ENCODE measurements around the gene DOCK2.

Gene DOCK2

GRCh38 chr5:169697511-169697890 lies 60.4 kb downstream of the DOCK2 start:
- H2AFZ ChIP-seq (ENCODE audit: low read depth, low read length, severe bottlenecking) = no peak overlapping the region
- no peaks in the 10 kb centered on the region for H3K9me3 ChIP-seq (ENCODE audit: insufficient read depth, low read length)
- no peak for TF ChIP-seq EZH2phosphoT487 (conservative IDR thresholded peaks at IDR 0.05; ENCODE audit: low read length)
- TF ChIP-seq CTCF (IDR thresholded peaks at IDR 0.05; ENCODE audit: insufficient read depth, low read length, poor library complexity, severe bottlenecking) = no peak
- H3K4me2 ChIP-seq (ENCODE audit: low read depth, low read length, poor library complexity, severe bottlenecking) = no peak overlapping the region
- H3K27ac ChIP-seq (ENCODE audit: low read depth, low read length) = no peak overlapping the region
- no peak overlapping the region for H3K4me3 ChIP-seq (ENCODE audit: insufficient read depth, low read length, poor library complexity, severe bottlenecking)
- no peaks in the 10 kb centered on the region for H3F3A ChIP-seq (ENCODE audit: insufficient read depth)
- H3K36me3 ChIP-seq (ENCODE audit: low read length) = peaks cover 25% of the 10 kb centered on the region
- H4K20me1 ChIP-seq (ENCODE audit: low read depth, low read length) = no peaks in the 10 kb centered on the region
- no peaks in the 10 kb centered on the region for H3K79me2 ChIP-seq (ENCODE audit: insufficient read depth, low read length)
- H3K27me3 ChIP-seq (ENCODE audit: low read length) = no peaks in the 10 kb centered on the region
- no peak overlapping the region for H3K9ac ChIP-seq (ENCODE audit: low read length)
- no peaks in the 10 kb centered on the region for H3K9me2 ChIP-seq (replicated peaks; ENCODE audit: insufficient read depth, low read length)

GRCh38 chr5:169697976-169698375 lies 60.9 kb downstream of the DOCK2 start:
- Histone ChIP-seq H3K36me3 (ENCODE audit: low read length) (peaks cover 25% of the 10 kb centered on the region), H3K9me2 (replicated peaks; ENCODE audit: insufficient read depth, low read length) (no peaks in the 10 kb centered on the region), H3F3A (ENCODE audit: insufficient read depth) (no peaks in the 10 kb centered on the region), H3K4me3 (ENCODE audit: insufficient read depth, low read length, poor library complexity, severe bottlenecking) (no peak overlapping the region), H3K4me2 (ENCODE audit: low read depth, low read length, poor library complexity, severe bottlenecking) (no peak overlapping the region), H3K27me3 (ENCODE audit: low read length) (no peaks in the 10 kb centered on the region), H3K9ac (ENCODE audit: low read length) (no peak overlapping the region), H3K9me3 (ENCODE audit: insufficient read depth, low read length) (no peaks in the 10 kb centered on the region), H3K79me2 (ENCODE audit: insufficient read depth, low read length) (no peaks in the 10 kb centered on the region), H3K27ac (ENCODE audit: low read depth, low read length) (no peak overlapping the region), H4K20me1 (ENCODE audit: low read depth, low read length) (no peaks in the 10 kb centered on the region), H2AFZ (ENCODE audit: low read depth, low read length, severe bottlenecking) (no peak overlapping the region)
- no peak for TF ChIP-seq EZH2phosphoT487 (conservative IDR thresholded peaks at IDR 0.05; ENCODE audit: low read length)
- TF ChIP-seq CTCF (IDR thresholded peaks at IDR 0.05; ENCODE audit: insufficient read depth, low read length, poor library complexity, severe bottlenecking) = no peak

GRCh38 chr5:169700611-169701010 lies 63.5 kb downstream of the DOCK2 start:
- Histone ChIP-seq H3K27me3 (ENCODE audit: low read length) (no peaks in the 10 kb centered on the region), H3K9ac (ENCODE audit: low read length) (no peak overlapping the region), H3K9me3 (ENCODE audit: insufficient read depth, low read length) (no peaks in the 10 kb centered on the region), H3K4me3 (ENCODE audit: insufficient read depth, low read length, poor library complexity, severe bottlenecking) (no peak overlapping the region), H3F3A (ENCODE audit: insufficient read depth) (no peaks in the 10 kb centered on the region), H2AFZ (ENCODE audit: low read depth, low read length, severe bottlenecking) (no peak overlapping the region), H3K9me2 (replicated peaks; ENCODE audit: insufficient read depth, low read length) (no peaks in the 10 kb centered on the region), H3K4me2 (ENCODE audit: low read depth, low read length, poor library complexity, severe bottlenecking) (no peak overlapping the region), H4K20me1 (ENCODE audit: low read depth, low read length) (no peaks in the 10 kb centered on the region), H3K36me3 (ENCODE audit: low read length) (peaks cover 30% of the 10 kb centered on the region), H3K27ac (ENCODE audit: low read depth, low read length) (no peak overlapping the region), H3K79me2 (ENCODE audit: insufficient read depth, low read length) (no peaks in the 10 kb centered on the region)
- no peak for TF ChIP-seq EZH2phosphoT487 (conservative IDR thresholded peaks at IDR 0.05; ENCODE audit: low read length)
- TF ChIP-seq CTCF (IDR thresholded peaks at IDR 0.05; ENCODE audit: insufficient read depth, low read length, poor library complexity, severe bottlenecking) = no peak
